LNCaP clone FGC (cell line): ENCODE results near the gene NRXN2.
"Not testable (repeated sequence)": the region's sequence is repeated elsewhere in the genome, so short reads cannot be mapped to it uniquely, and the experiment has no call there.

Experiments used
- DNase-seq: peaks from one replicate; pipeline ENCODE4 v3.0.0-alpha.2; 2011; ENCODE audit warnings: low read depth
- H3K4me3 ChIP-seq: 2 replicates; pipeline ENCODE4 v1.5.1; 2011; ENCODE audit warnings: mild to moderate bottlenecking, low read depth, low read length, control low read depth
- CTCF ChIP-seq: IDR thresholded peaks from 2 replicates; pipeline ENCODE4 v1.5.1; 2012; ENCODE audit warnings: mild to moderate bottlenecking; ENCODE audit not compliant: control insufficient read depth, insufficient read depth; ENCODE audit errors: extremely low read depth

Gene NRXN2

GRCh38 chr11:64711138-64711955 is 11.7 kb downstream of the NRXN2 start:
- H3K4me3 ChIP-seq, result no peak overlapping the region
- DNase-seq, result no peak
- TF ChIP-seq CTCF, result no peak

GRCh38 chr11:64710418-64711137 is 12.4 kb downstream of the NRXN2 start:
- no peak for DNase-seq
- H3K4me3 ChIP-seq, result no peak overlapping the region
- no peak for TF ChIP-seq CTCF

- DNase-seq, result no peak
- H3K4me3 ChIP-seq, result no peak overlapping the region
- TF ChIP-seq CTCF, result no peak
Observed at GRCh38 chr11:64705501-64705900, 17.5 kb downstream of the NRXN2 start.

GRCh38 chr11:64703048-64703447 is 19.9 kb downstream of the NRXN2 start:
- DNase-seq, result no peak
- no peak for TF ChIP-seq CTCF
- no peak overlapping the region for H3K4me3 ChIP-seq

GRCh38 chr11:64701956-64702355 is 21.0 kb downstream of the NRXN2 start:
- DNase-seq, H3K4me3 ChIP-seq: not testable (repeated sequence)

GRCh38 chr11:64698427-64698826 is 24.6 kb downstream of the NRXN2 start:
- no peak for TF ChIP-seq CTCF
- no peak for DNase-seq
- H3K4me3 ChIP-seq, result no peak overlapping the region

- H3K4me3 ChIP-seq, result no peak overlapping the region
- no peak for TF ChIP-seq CTCF
- no peak for DNase-seq
Observed at GRCh38 chr11:64697663-64698375, 25.2 kb downstream of the NRXN2 start.
